Keratinocyte (primary cell): Measurements from ENCODE around the gene FARP2. TPM values are rescaled to one million over a fixed set of nuclear protein-coding genes. Genes with fewer than 3 reads are reported as not detected.
"Not testable (repeated sequence)": the region's sequence is repeated elsewhere in the genome, so short reads cannot be mapped to it uniquely, and the experiment has no call there.

ENCODE experiments used
- DNase-seq: peaks from one replicate; pipeline ENCODE4 v3.0.0-alpha.2; 2011; ENCODE audit warnings: low read depth, missing footprints, low spot score
- FAIRE-seq: peaks from 2 replicates; lab custom pipeline; 2011; peaks lifted over from hg19 to GRCh38; lab: Jason Lieb, UNC
- H2AFZ ChIP-seq: 2 replicates; pipeline ENCODE4 v1.6.0; 2012; ENCODE audit warnings: low read length, control low read depth, inconsistent platforms; ENCODE audit not compliant: control insufficient read depth
- H3K27ac ChIP-seq: 2 replicates; pipeline ENCODE4 v1.5.1; 2011; ENCODE audit warnings: low read length; ENCODE audit not compliant: control insufficient read depth, insufficient read depth
- H3K27me3 ChIP-seq: 3 replicates; pipeline ENCODE4 v1.6.0; 2011; ENCODE audit warnings: low read length; ENCODE audit not compliant: control insufficient read depth, insufficient read depth; ENCODE audit errors: extremely low read depth
- H3K36me3 ChIP-seq, 2 experiments: 2 replicates in 1 of 2; 3 replicates in 1 of 2; pipeline ENCODE4 v1.5.1; 2011; ENCODE audit warnings: low read length in 2 of 2, mild to moderate bottlenecking in 1 of 2; ENCODE audit not compliant: control insufficient read depth in 2 of 2, insufficient read depth in 2 of 2; ENCODE audit errors: extremely low read depth in 1 of 2
- H3K4me1 ChIP-seq: 3 replicates; pipeline ENCODE4 v1.5.1; 2011; ENCODE audit warnings: low read length; ENCODE audit not compliant: control insufficient read depth, insufficient read depth; ENCODE audit errors: extremely low read depth
- H3K4me2 ChIP-seq: 3 replicates; pipeline ENCODE4 v1.6.0; 2011; ENCODE audit warnings: low read depth, low read length; ENCODE audit not compliant: control insufficient read depth, insufficient read depth; ENCODE audit errors: extremely low read depth
- H3K4me3 ChIP-seq, 3 experiments: fragments of 200-600 bp in 1 of 3; sonication (generic) in 1 of 3; 2 replicates in 2 of 3; 3 replicates in 1 of 3; pipeline ENCODE4 v1.5.1; 2011 to 2016; ENCODE audit warnings: low read length in 3 of 3, mild to moderate bottlenecking in 3 of 3, control low read depth in 2 of 3, inconsistent platforms in 1 of 3, low read depth in 1 of 3, mixed read lengths in 1 of 3, mixed run types in 1 of 3, moderate library complexity in 1 of 3; ENCODE audit not compliant: control insufficient read depth in 2 of 3, insufficient read depth in 2 of 3; ENCODE audit errors: extremely low read depth in 1 of 3
- H3K79me2 ChIP-seq: 2 replicates; pipeline ENCODE4 v1.6.0; 2012; ENCODE audit warnings: low read length; ENCODE audit not compliant: control insufficient read depth, insufficient read depth
- H3K9ac ChIP-seq: 3 replicates; pipeline ENCODE4 v1.6.0; 2011; ENCODE audit warnings: low read length; ENCODE audit not compliant: control insufficient read depth, insufficient read depth; ENCODE audit errors: extremely low read depth
- H3K9me1 ChIP-seq: 3 replicates; pipeline ENCODE4 v1.6.0; 2011; ENCODE audit warnings: low read length; ENCODE audit not compliant: control insufficient read depth, insufficient read depth; ENCODE audit errors: extremely low read depth
- H3K9me3 ChIP-seq: 2 replicates; pipeline ENCODE4 v1.5.1; 2012; ENCODE audit warnings: low read depth, low read length; ENCODE audit not compliant: control insufficient read depth
- H4K20me1 ChIP-seq: 3 replicates; pipeline ENCODE4 v1.6.0; 2011; ENCODE audit warnings: low read length; ENCODE audit not compliant: control insufficient read depth, insufficient read depth; ENCODE audit errors: extremely low read depth
- CTCF ChIP-seq, 3 experiments: IDR thresholded peaks in 1 of 3; conservative IDR thresholded peaks in 1 of 3; optimal IDR thresholded peaks in 1 of 3; 2 replicates in 2 of 3; 3 replicates in 1 of 3; pipeline versions ENCODE3 to v1.5.1; 2011; ENCODE audit warnings: low read length in 3 of 3, mild to moderate bottlenecking in 3 of 3, moderate library complexity in 2 of 3, control low read depth in 1 of 3, inconsistent platforms in 1 of 3; ENCODE audit not compliant: insufficient read depth in 2 of 3; ENCODE audit errors: extremely low read depth in 1 of 3
- EZH2 ChIP-seq: IDR thresholded peaks from one replicate; pipeline ENCODE4 v1.6.1; 2012; ENCODE audit warnings: inconsistent platforms, mild to moderate bottlenecking, low read length, moderate library complexity
- dilution Hi-C: fragments of 300-500 bp; cut with MboI; formaldehyde crosslinking; loops from one replicate; pipeline ENCODE4 v1.7.0; 2020; ENCODE audit warnings: low sequenced_read_pairs; ENCODE audit not compliant: extremely low pct_ligation_motif_present
- polyA plus RNA-seq, 5 experiments: library from polyadenylated mRNA; depleted of rRNA in 3 of 5; stranded (reverse) in 3 of 5; stranded (forward) in 1 of 5; unstranded in 1 of 5; fragments of >200 nt; gene quantifications; 1 replicate in 1 of 5; 2 replicates in 3 of 5; 3 replicates in 1 of 5; pipeline versions ENCODE4 v1.2.1 to v1.2.3, GENCODE V29; 2011 to 2012; ENCODE audit warnings: missing spikeins in 2 of 5, low read depth in 1 of 5, low replicate concordance in 1 of 5

The FARP2 gene
- polyA plus RNA-seq, 1 donor (not counting 4 experiments of a cell fraction or from before 2014, with no cell fraction given): 39.3 TPM

GRCh38 chr2:241410739-241411176 lies 54.7 kb downstream of the FARP2 start:
- Histone ChIP-seq H3K4me3 (no peak overlapping the region), H3K4me2 (no peak overlapping the region), H3K27ac (no peak overlapping the region), H3K9ac (no peak overlapping the region), H3K4me1 (no peaks in the 10 kb centered on the region), H3K9me3 (no peaks in the 10 kb centered on the region), H2AFZ (no peak overlapping the region), H3K79me2 (no peaks in the 10 kb centered on the region), H3K27me3 (no peaks in the 10 kb centered on the region), H4K20me1 (peaks cover 3% of the 10 kb centered on the region), H3K36me3 (peaks cover 24 to 26% of the 10 kb centered on the region in 2 experiments), H3K9me1 (no peaks in the 10 kb centered on the region)
- TF ChIP-seq EZH2: no peak
- TF ChIP-seq CTCF (optimal IDR thresholded peaks at IDR 0.05 in 1 of 3, IDR thresholded peaks at IDR 0.05 in 1 of 3, conservative IDR thresholded peaks at IDR 0.05 in 1 of 3; ENCODE audit: extremely low read depth in 1 of 3, insufficient read depth in 2 of 3, low read length in 3 of 3): no peak
- DNase-seq (no peak), FAIRE-seq (no peak)
- dilution Hi-C loops: no loop called here

GRCh38 chr2:241412144-241412543 lies 56.1 kb downstream of the FARP2 start:
- Histone ChIP-seq H2AFZ (no peak overlapping the region), H3K79me2 (no peaks in the 10 kb centered on the region), H3K36me3 (peaks cover 25 to 26% of the 10 kb centered on the region in 2 experiments), H3K27me3 (no peaks in the 10 kb centered on the region), H4K20me1 (peaks cover 3% of the 10 kb centered on the region), H3K9me1 (no peaks in the 10 kb centered on the region), H3K27ac (no peak overlapping the region), H3K4me1 (no peaks in the 10 kb centered on the region), H3K4me2 (no peak overlapping the region), H3K4me3 (no peak overlapping the region), H3K9me3 (no peaks in the 10 kb centered on the region), H3K9ac (no peak overlapping the region)
- FAIRE-seq: no peak
- dilution Hi-C loops: no loop called here
- TF ChIP-seq CTCF (optimal IDR thresholded peaks at IDR 0.05 in 1 of 3, IDR thresholded peaks at IDR 0.05 in 1 of 3, conservative IDR thresholded peaks at IDR 0.05 in 1 of 3; ENCODE audit: extremely low read depth in 1 of 3, insufficient read depth in 2 of 3, low read length in 3 of 3) (no peak), EZH2 (no peak)
- DNase-seq: no peak

- H3K27ac ChIP-seq, FAIRE-seq, H3K9me1 ChIP-seq, H2AFZ ChIP-seq, H3K9ac ChIP-seq, H3K4me2 ChIP-seq, H3K79me2 ChIP-seq, dilution Hi-C loops, H3K27me3 ChIP-seq, H3K4me3 ChIP-seq, H3K9me3 ChIP-seq, H3K4me1 ChIP-seq, H4K20me1 ChIP-seq, DNase-seq: not testable (repeated sequence)
- peaks cover 27 to 37% of the 10 kb centered on the region in 2 experiments for H3K36me3 ChIP-seq
These were observed 57.4 kb downstream of the FARP2 start for GRCh38 chr2:241413501-241413900.
